OCI-LY1 (cell line): ENCODE data around the gene KLHL35.

Source experiments
- H2AFZ ChIP-seq: fragments of 200-600 bp; sonication (generic), shearing (Covaris generic); 2 replicates; pipeline ENCODE4 v1.6.0; 2014; ENCODE audit warnings: antibody characterized with exemption, mild to moderate bottlenecking, low read length
- H3F3A ChIP-seq: fragments of 200-600 bp; sonication (generic), shearing (Covaris generic); 2 replicates; pipeline ENCODE4 v1.6.0; 2014; ENCODE audit warnings: mild to moderate bottlenecking, antibody characterized with exemption, low read length, moderate library complexity; ENCODE audit not compliant: insufficient read depth
- H3K27ac ChIP-seq: fragments of 200-600 bp; sonication (generic); 2 replicates; pipeline ENCODE4 v1.5.1; 2014; ENCODE audit warnings: low read length, mixed run types, mild to moderate bottlenecking, low read depth; ENCODE audit not compliant: poor library complexity, severe bottlenecking
- H3K27me3 ChIP-seq: fragments of 200-600 bp; sonication (generic); 2 replicates; pipeline ENCODE4 v1.6.0; 2014; ENCODE audit warnings: antibody characterized with exemption, mild to moderate bottlenecking, low read length, moderate library complexity; ENCODE audit not compliant: insufficient read depth
- H3K36me3 ChIP-seq: fragments of 200-600 bp; sonication (generic); 2 replicates; pipeline ENCODE4 v1.6.1; 2014; ENCODE audit warnings: mild to moderate bottlenecking, antibody characterized with exemption, low read length, moderate library complexity, mixed read lengths; ENCODE audit not compliant: insufficient read depth
- H3K4me1 ChIP-seq: fragments of 200-600 bp; sonication (generic); 2 replicates; pipeline ENCODE4 v1.5.1; 2014; ENCODE audit warnings: mild to moderate bottlenecking, low read length, moderate library complexity; ENCODE audit not compliant: insufficient read depth, severe bottlenecking
- H3K4me2 ChIP-seq: fragments of 200-600 bp; sonication (generic), shearing (Covaris generic); 2 replicates; pipeline ENCODE4 v1.6.1; 2014; ENCODE audit warnings: low read length
- H3K4me3 ChIP-seq: fragments of 200-600 bp; sonication (generic); 2 replicates; pipeline ENCODE4 v1.5.1; 2014; ENCODE audit warnings: low read length, low read depth, mild to moderate bottlenecking, mixed read lengths; ENCODE audit not compliant: poor library complexity, severe bottlenecking
- H3K79me2 ChIP-seq: fragments of 200-600 bp; shearing (Covaris generic); 2 replicates; pipeline ENCODE4 v1.6.1; 2016; ENCODE audit warnings: mixed run types, low read length, mixed read lengths; ENCODE audit not compliant: insufficient read depth
- H3K9ac ChIP-seq: fragments of 200-600 bp; sonication (generic), shearing (Covaris generic); 2 replicates; pipeline ENCODE4 v1.6.1; 2014; ENCODE audit warnings: mild to moderate bottlenecking, low read length, mixed read lengths
- H3K9me2 ChIP-seq: fragments of 200-600 bp; sonication (generic), shearing (Covaris generic); 2 replicates; pipeline ENCODE4 v1.6.1; 2014; ENCODE audit warnings: low read depth, mild to moderate bottlenecking, low read length, mixed read lengths
- H3K9me3 ChIP-seq: fragments of 200-600 bp; shearing (Covaris generic); 2 replicates; pipeline ENCODE4 v1.6.1; 2014; ENCODE audit warnings: low read length, mixed read lengths
- H4K20me1 ChIP-seq: fragments of 200-600 bp; sonication (generic), shearing (Covaris generic); 2 replicates; pipeline ENCODE4 v1.6.0; 2016; ENCODE audit warnings: mild to moderate bottlenecking, low read length; ENCODE audit not compliant: insufficient read depth
- CTCF ChIP-seq: fragments of 200-600 bp; sonication (generic), shearing (Covaris generic); IDR thresholded peaks from 2 replicates; pipeline ENCODE4 v1.5.1; 2017; ENCODE audit warnings: mild to moderate bottlenecking, antibody characterized with exemption, low read length, moderate library complexity, mixed read lengths
- EZH2 ChIP-seq: fragments of 200-600 bp; sonication (generic), shearing (Covaris generic); IDR thresholded peaks from 2 replicates; pipeline ENCODE4 v1.8.0; 2017; ENCODE audit warnings: borderline replicate concordance, mixed run types, mild to moderate bottlenecking, antibody characterized with exemption, low read length, moderate library complexity, mixed read lengths

Gene KLHL35

GRCh38 chr11:75384438-75385080 lies 48.4 kb downstream of the KLHL35 start:
- Histone ChIP-seq H3K4me1 (no peaks in the 10 kb centered on the region), H3K27me3 (no peaks in the 10 kb centered on the region), H3K4me2 (no peak overlapping the region), H3K79me2 (no peaks in the 10 kb centered on the region), H3K36me3 (no peaks in the 10 kb centered on the region), H3K9me2 (no peaks in the 10 kb centered on the region), H3K4me3 (no peak overlapping the region), H3F3A (no peaks in the 10 kb centered on the region), H4K20me1 (no peaks in the 10 kb centered on the region), H3K27ac (no peak overlapping the region), H2AFZ (no peak overlapping the region), H3K9me3 (no peaks in the 10 kb centered on the region), H3K9ac (no peak overlapping the region)
- TF ChIP-seq CTCF (peak; percentile 97), EZH2 (no peak)

- Histone ChIP-seq H3K9me3 (no peaks in the 10 kb centered on the region), H3K27me3 (no peaks in the 10 kb centered on the region), H3K79me2 (no peaks in the 10 kb centered on the region), H2AFZ (no peak overlapping the region), H3K9ac (no peak overlapping the region), H3K4me3 (no peak overlapping the region), H3K9me2 (no peaks in the 10 kb centered on the region), H4K20me1 (no peaks in the 10 kb centered on the region), H3K4me1 (no peaks in the 10 kb centered on the region), H3K36me3 (no peaks in the 10 kb centered on the region), H3F3A (no peaks in the 10 kb centered on the region), H3K4me2 (no peak overlapping the region), H3K27ac (no peak overlapping the region)
- TF ChIP-seq CTCF (no peak), EZH2 (no peak)
Observed at GRCh38 chr11:75383246-75383645, 49.8 kb downstream of the KLHL35 start.

GRCh38 chr11:75380716-75381420 lies 52.1 kb downstream of the KLHL35 start:
- Histone ChIP-seq H3K4me2 (no peak overlapping the region), H3K79me2 (no peaks in the 10 kb centered on the region), H3K9me2 (no peaks in the 10 kb centered on the region), H3K9me3 (no peaks in the 10 kb centered on the region), H4K20me1 (no peaks in the 10 kb centered on the region), H3F3A (no peaks in the 10 kb centered on the region), H3K9ac (no peak overlapping the region), H3K36me3 (no peaks in the 10 kb centered on the region), H3K4me3 (no peak overlapping the region), H3K27me3 (no peaks in the 10 kb centered on the region), H3K4me1 (no peaks in the 10 kb centered on the region), H2AFZ (no peak overlapping the region), H3K27ac (no peak overlapping the region)
- no peak for TF ChIP-seq EZH2
- no peak for TF ChIP-seq CTCF
